Measurements from ENCODE around the gene VSTM2A. TPM values are rescaled to one million over a fixed set of nuclear protein-coding genes. Genes with fewer than 3 reads are reported as not detected.
A peak's percentile ranks its signal among the peaks of the same experiment; 100 is the strongest.

Gene VSTM2A
- polyA plus RNA-seq, 1 donor from 2014 or later: 49.1 TPM

DNA sequence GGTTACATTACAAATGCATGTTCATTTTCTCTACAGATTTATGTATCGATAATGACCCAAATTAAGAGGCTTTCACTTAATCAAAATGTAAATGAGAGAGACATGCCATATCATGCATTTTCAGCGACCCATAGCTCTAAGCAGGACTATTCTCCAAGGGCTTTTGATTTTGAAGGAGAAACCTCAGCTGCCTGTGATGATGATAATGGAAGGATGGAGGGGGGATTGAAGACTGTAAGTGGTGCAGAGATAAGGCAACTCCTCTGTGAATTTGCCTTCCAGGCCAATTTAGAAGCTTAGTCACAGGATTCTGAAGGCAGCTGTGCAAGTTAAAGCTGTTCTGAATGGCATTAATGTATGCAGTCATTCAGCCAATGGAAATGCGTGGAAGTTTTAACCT, 8.3 kb downstream of the VSTM2A start:
- Histone ChIP-seq H3K4me2 (ENCODE audit: low read length) (no peak overlapping the region), H4K20me1 (ENCODE audit: insufficient read depth) (no peaks in the 10 kb centered on the region), H3K27me3 (ENCODE audit: insufficient read depth, low read depth, low read length) (peaks cover 31% of the 10 kb centered on the region), H3K27ac (ENCODE audit: low read length) (no peak overlapping the region), H3K36me3 (ENCODE audit: insufficient read depth, low read length) (no peaks in the 10 kb centered on the region), H3K9me2 (ENCODE audit: insufficient read depth, low read length) (no peaks in the 10 kb centered on the region), H3K9ac (ENCODE audit: low read length) (no peak overlapping the region), H3K79me2 (replicated peaks; ENCODE audit: insufficient read depth, low read length) (no peaks in the 10 kb centered on the region), H3K9me3 (ENCODE audit: low read length) (no peaks in the 10 kb centered on the region), H2AFZ (ENCODE audit: low read depth, low read length) (no peak overlapping the region), H3K4me3 (ENCODE audit: low read length) (no peak overlapping the region), H3F3A (ENCODE audit: insufficient read depth, low read length, poor library complexity, severe bottlenecking) (no peaks in the 10 kb centered on the region)
- TF ChIP-seq SMC3 (conservative IDR thresholded peaks at IDR 0.05; ENCODE audit: poor library complexity): no peak
- TF ChIP-seq EZH2 (IDR thresholded peaks at IDR 0.05; ENCODE audit: borderline replicate concordance, insufficient read depth, low read length, poor library complexity, severe bottlenecking): no peak
- TF ChIP-seq RAD21 (conservative IDR thresholded peaks at IDR 0.05): no peak
- TF ChIP-seq, protein P1, sequence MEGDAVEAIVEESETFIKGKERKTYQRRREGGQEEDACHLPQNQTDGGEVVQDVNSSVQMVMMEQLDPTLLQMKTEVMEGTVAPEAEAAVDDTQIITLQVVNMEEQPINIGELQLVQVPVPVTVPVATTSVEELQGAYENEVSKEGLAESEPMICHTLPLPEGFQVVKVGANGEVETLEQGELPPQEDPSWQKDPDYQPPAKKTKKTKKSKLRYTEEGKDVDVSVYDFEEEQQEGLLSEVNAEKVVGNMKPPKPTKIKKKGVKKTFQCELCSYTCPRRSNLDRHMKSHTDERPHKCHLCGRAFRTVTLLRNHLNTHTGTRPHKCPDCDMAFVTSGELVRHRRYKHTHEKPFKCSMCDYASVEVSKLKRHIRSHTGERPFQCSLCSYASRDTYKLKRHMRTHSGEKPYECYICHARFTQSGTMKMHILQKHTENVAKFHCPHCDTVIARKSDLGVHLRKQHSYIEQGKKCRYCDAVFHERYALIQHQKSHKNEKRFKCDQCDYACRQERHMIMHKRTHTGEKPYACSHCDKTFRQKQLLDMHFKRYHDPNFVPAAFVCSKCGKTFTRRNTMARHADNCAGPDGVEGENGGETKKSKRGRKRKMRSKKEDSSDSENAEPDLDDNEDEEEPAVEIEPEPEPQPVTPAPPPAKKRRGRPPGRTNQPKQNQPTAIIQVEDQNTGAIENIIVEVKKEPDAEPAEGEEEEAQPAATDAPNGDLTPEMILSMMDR (IDR thresholded peaks at IDR 0.05; ENCODE audit: poor library complexity, severe bottlenecking): no peak
- no peak for TF ChIP-seq EP300 (conservative IDR thresholded peaks at IDR 0.05; ENCODE audit: poor library complexity, severe bottlenecking)
- no peak for TF ChIP-seq MXI1 (conservative IDR thresholded peaks at IDR 0.05; ENCODE audit: poor library complexity, severe bottlenecking)
- no peak for TF ChIP-seq POLR2AphosphoS5 (IDR thresholded peaks at IDR 0.05)
- TF ChIP-seq, protein P2, sequence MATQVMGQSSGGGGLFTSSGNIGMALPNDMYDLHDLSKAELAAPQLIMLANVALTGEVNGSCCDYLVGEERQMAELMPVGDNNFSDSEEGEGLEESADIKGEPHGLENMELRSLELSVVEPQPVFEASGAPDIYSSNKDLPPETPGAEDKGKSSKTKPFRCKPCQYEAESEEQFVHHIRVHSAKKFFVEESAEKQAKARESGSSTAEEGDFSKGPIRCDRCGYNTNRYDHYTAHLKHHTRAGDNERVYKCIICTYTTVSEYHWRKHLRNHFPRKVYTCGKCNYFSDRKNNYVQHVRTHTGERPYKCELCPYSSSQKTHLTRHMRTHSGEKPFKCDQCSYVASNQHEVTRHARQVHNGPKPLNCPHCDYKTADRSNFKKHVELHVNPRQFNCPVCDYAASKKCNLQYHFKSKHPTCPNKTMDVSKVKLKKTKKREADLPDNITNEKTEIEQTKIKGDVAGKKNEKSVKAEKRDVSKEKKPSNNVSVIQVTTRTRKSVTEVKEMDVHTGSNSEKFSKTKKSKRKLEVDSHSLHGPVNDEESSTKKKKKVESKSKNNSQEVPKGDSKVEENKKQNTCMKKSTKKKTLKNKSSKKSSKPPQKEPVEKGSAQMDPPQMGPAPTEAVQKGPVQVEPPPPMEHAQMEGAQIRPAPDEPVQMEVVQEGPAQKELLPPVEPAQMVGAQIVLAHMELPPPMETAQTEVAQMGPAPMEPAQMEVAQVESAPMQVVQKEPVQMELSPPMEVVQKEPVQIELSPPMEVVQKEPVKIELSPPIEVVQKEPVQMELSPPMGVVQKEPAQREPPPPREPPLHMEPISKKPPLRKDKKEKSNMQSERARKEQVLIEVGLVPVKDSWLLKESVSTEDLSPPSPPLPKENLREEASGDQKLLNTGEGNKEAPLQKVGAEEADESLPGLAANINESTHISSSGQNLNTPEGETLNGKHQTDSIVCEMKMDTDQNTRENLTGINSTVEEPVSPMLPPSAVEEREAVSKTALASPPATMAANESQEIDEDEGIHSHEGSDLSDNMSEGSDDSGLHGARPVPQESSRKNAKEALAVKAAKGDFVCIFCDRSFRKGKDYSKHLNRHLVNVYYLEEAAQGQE (IDR thresholded peaks at IDR 0.05; ENCODE audit: borderline replicate concordance): no peak
- TF ChIP-seq TAF1 (IDR thresholded peaks at IDR 0.05; ENCODE audit: low read depth): no peak

DNA sequence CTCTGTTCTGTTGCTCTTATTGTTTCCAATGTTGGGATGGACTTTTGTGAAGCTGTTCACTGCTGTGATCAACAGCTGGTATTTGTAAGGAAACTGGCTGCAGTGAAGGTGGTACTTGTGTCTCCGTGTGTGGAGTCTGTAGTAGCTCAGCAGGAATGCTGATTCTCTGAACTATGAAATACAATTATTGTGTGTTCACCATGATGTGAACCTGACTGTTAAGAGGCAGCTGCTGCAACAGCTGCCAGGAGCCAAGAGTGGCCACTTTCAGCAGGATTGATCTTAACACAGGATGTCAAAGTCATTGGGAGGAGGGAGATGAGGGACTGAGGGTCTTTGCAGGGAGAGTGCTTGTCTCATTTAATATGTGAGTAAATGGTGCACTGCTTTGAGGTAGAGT, 13.9 kb downstream of the VSTM2A start:
- Histone ChIP-seq H2AFZ (ENCODE audit: low read depth, low read length) (no peak overlapping the region), H3K27ac (ENCODE audit: low read length) (no peak overlapping the region), H3K36me3 (ENCODE audit: insufficient read depth, low read length) (no peaks in the 10 kb centered on the region), H3K4me2 (ENCODE audit: low read length) (no peak overlapping the region), H3K27me3 (ENCODE audit: insufficient read depth, low read depth, low read length) (no peaks in the 10 kb centered on the region), H3K4me3 (ENCODE audit: low read length) (no peak overlapping the region), H4K20me1 (ENCODE audit: insufficient read depth) (no peaks in the 10 kb centered on the region), H3K9me2 (ENCODE audit: insufficient read depth, low read length) (no peaks in the 10 kb centered on the region), H3F3A (ENCODE audit: insufficient read depth, low read length, poor library complexity, severe bottlenecking) (no peaks in the 10 kb centered on the region), H3K9ac (ENCODE audit: low read length) (no peak overlapping the region), H3K9me3 (ENCODE audit: low read length) (no peaks in the 10 kb centered on the region), H3K79me2 (replicated peaks; ENCODE audit: insufficient read depth, low read length) (no peaks in the 10 kb centered on the region)
- TF ChIP-seq POLR2AphosphoS5 (IDR thresholded peaks at IDR 0.05) (peak; percentile 55), MXI1 (conservative IDR thresholded peaks at IDR 0.05; ENCODE audit: poor library complexity, severe bottlenecking) (no peak)

DNA sequence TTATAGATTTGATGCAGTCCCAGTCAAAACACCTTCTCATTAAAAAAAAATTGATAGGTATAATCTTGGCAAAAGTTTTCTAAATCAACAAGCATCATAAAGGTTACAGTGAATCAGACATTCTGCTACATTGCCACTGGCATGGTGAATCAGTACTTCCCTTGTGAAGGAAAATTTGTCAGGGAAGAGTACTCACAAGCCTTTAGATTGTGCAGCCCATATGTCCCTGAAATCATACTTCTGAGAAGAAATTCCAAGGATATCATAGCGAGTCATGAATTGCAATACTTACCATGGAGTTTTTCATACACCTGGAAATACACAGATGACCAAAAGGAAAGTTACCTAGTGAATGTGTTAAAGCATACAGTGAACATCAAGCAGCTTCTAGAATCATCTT, 17.2 kb downstream of the VSTM2A start:
- TF ChIP-seq EZH2 (IDR thresholded peaks at IDR 0.05; ENCODE audit: borderline replicate concordance, insufficient read depth, low read length, poor library complexity, severe bottlenecking) (no peak), POLR2AphosphoS5 (IDR thresholded peaks at IDR 0.05) (no peak), SMC3 (conservative IDR thresholded peaks at IDR 0.05; ENCODE audit: poor library complexity) (no peak), EP300 (conservative IDR thresholded peaks at IDR 0.05; ENCODE audit: poor library complexity, severe bottlenecking) (no peak), TAF1 (IDR thresholded peaks at IDR 0.05; ENCODE audit: low read depth) (no peak), RAD21 (conservative IDR thresholded peaks at IDR 0.05) (no peak), MXI1 (conservative IDR thresholded peaks at IDR 0.05; ENCODE audit: poor library complexity, severe bottlenecking) (no peak)
- TF ChIP-seq, protein P1 (IDR thresholded peaks at IDR 0.05; ENCODE audit: poor library complexity, severe bottlenecking): no peak
- TF ChIP-seq, protein P2 (IDR thresholded peaks at IDR 0.05; ENCODE audit: borderline replicate concordance): no peak
- no peaks in the 10 kb centered on the region for H3K79me2 ChIP-seq (replicated peaks; ENCODE audit: insufficient read depth, low read length)
- H3K9me3 ChIP-seq (ENCODE audit: low read length): no peaks in the 10 kb centered on the region
- H3K9ac ChIP-seq (ENCODE audit: low read length): no peak overlapping the region
- H3K36me3 ChIP-seq (ENCODE audit: insufficient read depth, low read length): no peaks in the 10 kb centered on the region
- H2AFZ ChIP-seq (ENCODE audit: low read depth, low read length): no peak overlapping the region
- H3K4me2 ChIP-seq (ENCODE audit: low read length): no peak overlapping the region
- no peak overlapping the region for H3K4me3 ChIP-seq (ENCODE audit: low read length)
- no peaks in the 10 kb centered on the region for H3F3A ChIP-seq (ENCODE audit: insufficient read depth, low read length, poor library complexity, severe bottlenecking)
- H4K20me1 ChIP-seq (ENCODE audit: insufficient read depth): no peaks in the 10 kb centered on the region
- no peak overlapping the region for H3K27ac ChIP-seq (ENCODE audit: low read length)
- H3K27me3 ChIP-seq (ENCODE audit: insufficient read depth, low read depth, low read length): no peaks in the 10 kb centered on the region
- H3K9me2 ChIP-seq (ENCODE audit: insufficient read depth, low read length): no peaks in the 10 kb centered on the region
